Right cardiac atrium (tissue), 5 donors: ENCODE data around the gene RNH1. TPM values are rescaled to one million over a fixed set of nuclear protein-coding genes. Genes with fewer than 3 reads are reported as not detected.

ENCODE experiments used
- ATAC-seq, 2 donors: fragments of 200-7000 bp; cut with Tn5 transposase; one replicate each; pipeline versions ENCODE4 v1.8.0 to v1.9.1; 2020; ENCODE audit warnings: moderate library complexity in 2 of 2, mild to moderate bottlenecking in 1 of 2
- DNase-seq, 3 donors: peaks; one replicate each; pipeline ENCODE4 v3.0.0-alpha.2; 2020
- H3K27ac ChIP-seq: one replicate; pipeline ENCODE4 v1.5.1; 2013; ENCODE audit warnings: mild to moderate bottlenecking, low read length, control low read depth, moderate library complexity
- H3K27me3 ChIP-seq: one replicate; pipeline ENCODE4 v1.6.1; 2013; ENCODE audit not compliant: control insufficient read depth, insufficient read depth
- H3K4me1 ChIP-seq: one replicate; pipeline ENCODE4 v1.6.1; 2013; ENCODE audit warnings: low read length; ENCODE audit not compliant: control insufficient read depth, insufficient read depth
- H3K4me3 ChIP-seq: one replicate; pipeline ENCODE4 v1.5.1; 2013; ENCODE audit warnings: low read length, control low read depth
- H3K9me3 ChIP-seq: one replicate; pipeline ENCODE4 v1.6.1; 2013; ENCODE audit warnings: low read length; ENCODE audit not compliant: control insufficient read depth
- WGBS: extraction: QIAGEN DNeasy Blood & Tissue Kit; methylation state at CpG from one replicate; pipeline ENCODE4 v1.1.7; 2013; 5-methylcytosine and 5-hydroxymethylcytosine counted together
- intact Hi-C, 4 donors: fragments of 100-400 bp; cut with DNase I; formaldehyde crosslinking; loops; one replicate each; pipeline versions ENCODE4 v1.11.0 to v1.14.0; 2022 to 2023
- polyA plus RNA-seq: library from polyadenylated mRNA; stranded (reverse); fragments of 200-250 nt; gene quantifications from one replicate; pipeline ENCODE4 v1.2.3, GENCODE V29; 2013
- total RNA-seq, 4 donors: library from RNA; stranded (reverse); fragmentation: NEBNext Ultra II Directional; extraction: Animal tissue kit (Norgen Biotek cat#: 25700); gene quantifications; one replicate each; pipeline ENCODE4 v1.2.1, GENCODE V29; 2021
- donor health status: healthy with polysubstance abuse.
- donor health status: DM: no; HTN: yes; CAD: no.
- donor health status: DM: no; HTN: no; CAD: no.
- donor health status: DM: no; HTN: yes; CAD: no; lungs with severe emphysema.
- donor health status: DM: yes; HTN: yes; CAD: no.

Gene RNH1
- total and polyA plus RNA-seq, 5 donors = 162 to 203 (median 193) TPM

DNA sequence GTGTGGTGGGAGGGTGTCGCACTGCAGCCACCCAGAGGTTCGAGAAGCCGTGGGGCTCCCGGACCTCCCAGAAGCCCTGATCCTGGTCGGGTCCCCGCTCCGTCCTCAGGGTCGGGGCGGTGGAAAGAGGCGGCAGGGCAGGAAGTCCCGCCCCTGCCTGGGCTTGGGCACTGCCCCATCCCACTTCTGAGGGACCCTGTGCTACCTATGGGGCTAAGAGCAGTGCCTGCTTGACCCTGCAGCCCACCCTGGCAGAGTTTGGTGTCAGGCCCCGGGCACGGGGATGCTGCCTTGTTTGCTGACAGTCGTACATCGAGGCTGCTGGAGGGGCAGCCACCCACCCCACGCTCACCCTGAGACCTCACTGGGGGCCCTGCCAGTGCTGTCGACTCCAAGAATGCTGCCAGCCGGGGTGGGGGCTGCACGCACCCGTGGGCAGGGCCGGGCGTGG, 19.4 kb downstream of the RNH1 start:
- Histone ChIP-seq H3K4me3 (no peak overlapping the region), H3K27me3 (no peaks in the 10 kb centered on the region), H3K4me1 (no peaks in the 10 kb centered on the region), H3K27ac (no peak overlapping the region), H3K9me3 (no peaks in the 10 kb centered on the region)
- whole genome bisulfite sequencing = 90% methylated on average over 22 of the region's 22 CpGs
- intact Hi-C loops = no loop called here
- no peak for DNase-seq
- peak in 1 of 2 donors; percentile 3 for ATAC-seq

DNA sequence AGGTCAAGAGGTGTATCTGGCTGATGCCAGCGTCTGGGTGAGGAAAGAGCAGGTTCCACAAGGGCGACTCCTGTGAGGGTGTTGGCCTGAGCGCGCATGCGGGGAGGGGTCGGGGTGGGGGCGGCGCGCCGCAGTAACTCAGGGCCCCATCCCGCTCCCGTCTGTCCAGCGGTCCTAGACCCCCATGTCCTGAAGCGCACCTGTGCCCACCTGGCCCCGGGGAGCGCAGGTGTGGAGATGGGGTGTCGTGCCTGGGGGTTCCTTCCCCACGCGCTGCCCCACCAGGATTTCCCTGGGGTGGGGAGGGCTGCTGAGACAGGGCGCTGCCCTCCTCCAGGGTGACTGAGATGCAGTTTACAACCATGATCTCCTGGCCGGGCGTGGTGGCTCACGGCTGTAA, 20.9 kb downstream of the RNH1 start:
- ATAC-seq = no peak
- intact Hi-C loops = no loop called here
- Histone ChIP-seq H3K9me3 (no peaks in the 10 kb centered on the region), H3K27me3 (no peaks in the 10 kb centered on the region), H3K4me3 (no peak overlapping the region), H3K4me1 (no peaks in the 10 kb centered on the region), H3K27ac (no peak overlapping the region)
- 96% methylated on average over 23 of the region's 23 CpGs for WGBS
- peak in 1 of 3 donors; percentile 59 for DNase-seq

DNA sequence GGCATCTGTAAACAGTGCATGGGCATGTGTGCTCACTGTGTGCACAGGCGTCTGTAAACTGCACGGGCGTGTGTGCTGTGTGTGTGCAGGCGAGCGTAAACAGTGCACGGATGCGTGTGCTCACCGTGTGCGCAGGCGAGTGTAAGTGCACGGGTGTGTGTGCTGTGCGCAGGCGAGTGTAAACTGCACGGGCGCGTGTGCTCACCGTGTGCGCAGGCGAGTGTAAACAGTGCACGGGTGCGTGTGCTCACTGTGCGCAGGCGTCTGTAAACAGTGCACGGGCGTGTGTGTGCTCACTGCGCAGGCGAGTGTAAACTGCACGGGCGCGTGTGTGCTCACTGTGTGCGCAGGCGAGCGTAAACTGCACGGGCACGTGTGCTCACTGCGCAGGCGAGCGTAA, 22.4 kb downstream of the RNH1 start:
- WGBS = 97% methylated on average over 38 of the region's 38 CpGs
- Histone ChIP-seq H3K9me3 (no peaks in the 10 kb centered on the region), H3K27me3 (no peaks in the 10 kb centered on the region), H3K27ac (no peak overlapping the region), H3K4me1 (no peaks in the 10 kb centered on the region), H3K4me3 (no peak overlapping the region)
- ATAC-seq (peak; percentile 6 to 12), DNase-seq (peak in 2 of 3 donors; percentile 29 to 33)
- intact Hi-C loops = no loop called here

DNA sequence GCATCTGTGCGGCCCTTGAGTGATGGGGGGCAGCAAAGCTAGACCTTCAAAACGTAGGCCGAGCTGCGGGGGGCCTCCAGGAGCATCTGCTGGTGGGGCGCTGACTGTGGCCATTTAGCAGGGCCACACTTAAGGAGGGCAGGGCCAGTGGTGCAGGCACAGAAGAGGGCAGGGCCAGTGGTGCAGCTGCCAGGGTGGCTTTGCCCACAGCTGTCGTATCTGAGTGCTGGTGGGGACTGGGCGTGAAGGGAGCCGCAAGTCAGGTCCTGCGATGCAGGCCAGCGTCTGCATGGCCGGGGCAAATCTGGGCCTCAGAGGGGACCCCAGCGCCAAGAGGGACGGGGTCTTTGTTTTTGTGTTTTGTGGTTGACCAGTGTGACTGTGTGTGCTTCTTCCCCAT, 27.7 kb downstream of the RNH1 start:
- ATAC-seq (no peak), DNase-seq (peak in 2 of 3 donors; percentile 33 to 38)
- Histone ChIP-seq H3K27ac (no peak overlapping the region), H3K9me3 (no peaks in the 10 kb centered on the region), H3K27me3 (no peaks in the 10 kb centered on the region), H3K4me3 (no peak overlapping the region), H3K4me1 (no peaks in the 10 kb centered on the region)
- intact Hi-C loops = no loop called here
- WGBS = 96% methylated on average over 13 of the region's 13 CpGs

DNA sequence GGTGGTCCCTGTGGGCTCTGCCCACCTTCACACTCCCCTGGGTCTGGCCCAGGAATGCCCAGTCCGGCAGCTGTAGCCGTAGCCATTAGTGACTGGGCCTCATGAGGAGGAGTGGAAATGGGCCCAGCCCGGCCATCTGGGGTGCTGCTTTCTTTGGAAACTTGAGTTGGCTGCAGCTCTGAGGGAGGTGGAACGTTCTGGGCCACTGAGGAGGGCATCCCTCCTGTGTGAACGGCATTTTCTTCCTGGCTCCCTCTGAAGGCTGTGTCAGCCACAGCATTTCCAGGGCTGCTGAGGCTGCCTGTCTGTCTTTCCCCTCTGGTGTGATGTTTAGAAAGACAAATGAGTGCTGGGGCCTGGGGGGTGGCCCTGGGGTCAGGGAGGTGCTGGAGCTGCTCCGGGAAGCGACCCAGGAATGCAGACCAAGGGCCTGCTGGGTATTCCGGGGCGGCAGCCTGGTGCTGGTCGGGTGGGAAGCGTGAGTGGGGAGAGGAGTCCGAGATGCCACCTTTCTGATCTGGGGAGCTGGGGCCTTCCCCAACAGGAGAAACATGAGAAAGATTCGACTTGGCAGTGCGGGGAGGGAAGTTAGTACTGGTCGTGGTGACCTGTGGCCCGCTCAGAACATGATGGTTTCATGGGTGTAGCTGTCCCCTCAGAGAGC, 29.9 kb downstream of the RNH1 start:
- no peaks in the 10 kb centered on the region for H3K27me3 ChIP-seq
- WGBS = 74% methylated on average over 16 of the region's 16 CpGs
- no peak overlapping the region for H3K4me3 ChIP-seq
- ATAC-seq (peak in 1 of 2 donors; percentile 9), DNase-seq (peak in 2 of 3 donors; percentile 37 to 42)
- intact Hi-C loops = no loop called here
- H3K9me3 ChIP-seq = no peaks in the 10 kb centered on the region
- H3K4me1 ChIP-seq = no peaks in the 10 kb centered on the region
- no peak overlapping the region for H3K27ac ChIP-seq

DNA sequence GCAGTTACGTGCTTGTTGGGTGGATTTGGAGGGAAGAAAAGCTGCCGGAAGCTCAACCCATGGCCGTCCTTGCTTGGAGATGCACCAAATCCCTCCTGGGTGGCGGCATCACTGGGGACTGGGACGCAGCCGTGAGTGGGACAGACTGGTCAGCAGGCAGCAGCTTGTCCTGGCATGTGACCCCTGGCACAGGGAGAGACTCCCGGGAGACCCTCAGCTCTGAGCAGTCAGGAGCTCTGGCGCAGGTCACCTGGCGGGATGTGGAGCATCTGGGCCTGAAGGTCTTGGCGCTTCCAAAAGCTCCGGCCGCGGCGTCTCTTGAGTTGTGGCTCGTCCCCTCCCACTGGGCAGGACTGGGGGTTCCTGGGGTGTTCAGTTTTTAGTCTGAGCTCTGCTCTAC, 30.6 kb downstream of the RNH1 start:
- intact Hi-C loops = no loop called here
- no peak for ATAC-seq
- no peak overlapping the region for H3K4me3 ChIP-seq
- no peaks in the 10 kb centered on the region for H3K4me1 ChIP-seq
- DNase-seq = peak in 2 of 3 donors; percentile 32 to 44
- no peaks in the 10 kb centered on the region for H3K27me3 ChIP-seq
- no peaks in the 10 kb centered on the region for H3K9me3 ChIP-seq
- 94% methylated on average over 15 of the region's 15 CpGs for WGBS
- H3K27ac ChIP-seq = no peak overlapping the region

DNA sequence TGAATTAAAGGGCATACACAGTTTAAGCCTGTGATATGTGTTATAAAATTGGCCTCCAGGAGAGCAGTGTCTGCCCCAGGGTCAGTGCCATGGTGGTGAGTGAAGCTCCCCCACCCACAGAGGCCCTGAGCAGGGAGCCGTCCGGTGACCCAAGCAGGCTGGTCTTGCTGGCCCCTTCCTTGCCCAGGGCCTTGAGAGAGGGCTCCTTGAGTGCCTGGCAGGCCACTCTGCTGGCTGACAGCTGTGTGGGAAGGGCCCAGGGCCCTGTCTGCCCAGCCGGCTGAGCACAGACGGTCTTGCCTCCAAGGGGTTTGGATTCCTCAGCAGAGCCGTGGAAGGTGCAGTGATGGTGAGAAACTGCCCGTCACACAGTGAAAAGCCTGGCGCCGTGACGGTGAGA, 31.1 kb downstream of the RNH1 start:
- no peak for ATAC-seq

DNA sequence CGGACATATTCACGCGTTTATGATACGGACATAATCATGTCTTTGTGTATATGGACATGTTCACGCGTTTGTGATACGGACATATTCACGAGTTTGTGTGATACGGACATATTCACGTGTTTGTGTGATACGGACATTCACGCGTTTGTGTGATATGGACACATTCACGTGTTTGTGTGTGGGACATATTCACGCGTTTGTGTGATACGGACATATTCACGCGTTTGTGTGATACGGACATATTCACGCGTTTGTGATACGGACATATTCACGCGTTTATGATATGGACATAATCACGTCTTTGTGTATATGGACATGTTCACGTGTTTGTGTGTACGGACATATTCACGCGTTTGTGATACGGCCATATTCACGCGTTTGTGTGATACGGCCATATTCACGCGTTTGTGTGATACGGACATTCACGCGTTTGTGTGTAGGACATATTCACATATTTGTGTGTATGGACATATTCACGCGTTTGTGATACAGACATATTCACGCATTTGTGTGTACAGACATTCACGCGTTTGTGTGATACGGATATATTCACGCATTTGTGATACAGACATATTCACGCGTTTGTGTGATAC, 32.0 kb downstream of the RNH1 start:
- WGBS = 98% methylated on average over 48 of the region's 48 CpGs
- H3K4me3 ChIP-seq = no peak overlapping the region
- no peak overlapping the region for H3K27ac ChIP-seq
- H3K27me3 ChIP-seq = no peaks in the 10 kb centered on the region
- H3K4me1 ChIP-seq = no peaks in the 10 kb centered on the region
- intact Hi-C loops = no loop called here
- DNase-seq = peak in 1 of 3 donors; percentile 15
- no peaks in the 10 kb centered on the region for H3K9me3 ChIP-seq
- ATAC-seq = no peak

More for the DNA sequence above, 31.1 kb downstream of the RNH1 start:
- intact Hi-C loops = no loop called here
- Histone ChIP-seq H3K4me3 (no peak overlapping the region), H3K27ac (no peak overlapping the region), H3K4me1 (no peaks in the 10 kb centered on the region), H3K9me3 (no peaks in the 10 kb centered on the region), H3K27me3 (no peaks in the 10 kb centered on the region)
- peak in 1 of 3 donors; percentile 20 for DNase-seq
- 90% methylated on average over 9 of the region's 9 CpGs for whole genome bisulfite sequencing

DNA sequence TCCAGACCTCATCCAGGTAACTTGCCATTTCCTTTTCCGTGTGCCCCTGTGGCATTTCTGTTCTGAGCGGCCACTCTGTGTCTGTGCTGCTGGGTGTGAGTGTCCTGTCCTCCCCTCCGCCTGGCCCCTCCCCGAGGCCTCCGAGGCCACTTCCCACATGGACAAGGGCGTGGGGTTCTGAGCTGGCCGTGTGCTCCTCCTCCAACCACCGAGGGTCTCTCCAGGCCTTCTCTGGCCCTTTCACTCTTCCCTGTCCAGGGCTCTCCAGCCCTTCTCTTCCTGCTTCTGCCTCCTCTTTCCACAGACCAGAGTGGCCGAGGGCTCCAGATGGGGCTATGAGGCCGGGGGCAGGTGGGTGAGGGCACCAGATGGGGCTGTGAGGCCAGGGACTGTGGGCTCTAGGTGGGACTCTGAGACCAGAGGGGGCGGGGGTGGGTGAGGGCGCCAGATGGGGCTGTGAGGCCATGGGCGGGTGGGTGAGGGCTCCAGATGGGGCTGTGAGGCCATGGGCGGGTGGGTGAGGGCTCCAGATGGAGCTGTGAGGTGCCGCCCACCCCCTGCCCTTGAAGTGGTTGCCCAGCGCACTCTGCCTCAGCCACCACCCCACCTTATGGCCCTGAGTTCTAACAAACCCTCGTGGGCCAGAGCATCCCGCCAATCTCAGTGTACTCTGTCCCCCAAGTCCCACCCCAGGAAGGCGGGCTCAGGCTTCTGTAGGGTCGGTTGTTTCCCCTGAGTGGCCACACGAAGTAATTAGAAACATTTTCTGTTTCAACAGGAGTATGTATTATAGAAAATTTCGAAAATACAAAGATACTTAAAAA, 32.9 kb downstream of the RNH1 start:
- intact Hi-C loops = no loop called here

DNA sequence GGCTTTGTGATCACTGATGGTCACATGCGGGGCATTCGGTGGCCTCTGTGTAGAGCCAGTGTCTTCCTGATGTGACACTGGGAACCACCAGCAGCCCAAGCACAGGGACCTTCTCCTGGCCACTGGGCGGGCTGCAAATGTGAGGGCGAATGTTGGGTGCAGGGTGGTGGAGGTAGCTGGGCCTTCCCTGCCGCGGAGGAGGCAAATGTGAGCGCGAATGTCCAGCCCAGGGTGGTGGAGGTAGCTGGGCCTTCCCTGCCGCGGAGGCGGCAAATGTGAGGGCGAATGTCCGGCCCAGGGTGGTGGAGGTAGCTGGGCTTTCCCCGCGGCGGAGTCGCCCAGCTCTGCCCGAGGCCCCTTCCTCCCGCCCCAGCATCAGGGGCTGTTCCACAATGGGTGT, 33.6 kb downstream of the RNH1 start:
- H3K27ac ChIP-seq = no peak overlapping the region
- no peak for ATAC-seq
- H3K9me3 ChIP-seq = no peaks in the 10 kb centered on the region
- intact Hi-C loops = no loop called here
- H3K4me3 ChIP-seq = no peak overlapping the region
- peaks cover 2% of the 10 kb centered on the region for H3K4me1 ChIP-seq
- peak in 2 of 3 donors; percentile 29 to 38 for DNase-seq
- H3K27me3 ChIP-seq = no peaks in the 10 kb centered on the region
- 98% methylated on average over 19 of the region's 19 CpGs for WGBS

More for the DNA sequence above, 32.9 kb downstream of the RNH1 start:
- peak in 2 of 3 donors; percentile 44 to 50 for DNase-seq
- 86% methylated on average over 22 of the region's 22 CpGs for WGBS
- Histone ChIP-seq H3K27ac (no peak overlapping the region), H3K4me3 (no peak overlapping the region), H3K9me3 (no peaks in the 10 kb centered on the region), H3K27me3 (no peaks in the 10 kb centered on the region), H3K4me1 (peaks cover 2% of the 10 kb centered on the region)
- ATAC-seq = no peak

DNA sequence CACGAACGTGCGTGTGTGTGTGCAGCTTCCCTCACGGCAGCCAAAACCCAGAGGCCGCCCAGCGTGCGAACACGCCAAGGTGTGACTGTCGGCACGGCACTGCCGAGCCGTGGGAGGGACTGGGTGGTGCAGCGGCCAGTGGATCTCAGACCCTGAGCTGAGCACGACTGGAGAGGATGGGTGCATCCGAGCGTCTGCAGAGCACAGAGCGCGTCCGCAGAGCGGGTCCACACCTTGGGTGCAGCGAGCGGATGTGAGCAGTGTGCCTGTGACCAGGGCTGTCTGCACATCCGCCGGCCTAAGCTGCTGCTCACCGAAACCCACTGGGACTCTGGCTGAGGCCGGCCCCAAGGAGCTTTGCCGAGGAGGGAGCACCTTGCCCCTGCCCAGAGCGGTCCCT, 34.2 kb downstream of the RNH1 start:
- ATAC-seq (no peak), DNase-seq (peak in 2 of 3 donors; percentile 41 to 69)
- 88% methylated on average over 28 of the region's 28 CpGs for WGBS
- H3K27me3 ChIP-seq = no peaks in the 10 kb centered on the region
- intact Hi-C loops = no loop called here
- peaks cover 2% of the 10 kb centered on the region for H3K4me1 ChIP-seq
- no peak overlapping the region for H3K4me3 ChIP-seq
- H3K9me3 ChIP-seq = no peaks in the 10 kb centered on the region
- no peak overlapping the region for H3K27ac ChIP-seq
